Forelimb muscle (tissue), 1 donor: ENCODE measurements around the gene NQO1. TPM values are rescaled to one million over a fixed set of nuclear protein-coding genes. Genes with fewer than 3 reads are reported as not detected.
"Not testable (repeated sequence)": the region's sequence is repeated elsewhere in the genome, so short reads cannot be mapped to it uniquely, and the experiment has no call there.

Experiments
- DNase-seq: peaks from one replicate; pipeline ENCODE4 v3.0.0-alpha.2; 2013; ENCODE audit warnings: low read depth
- polyA plus RNA-seq: library from polyadenylated mRNA; unstranded; fragments of 120-200 nt; gene quantifications from one replicate; pipeline ENCODE4 v1.2.1, GENCODE V29; 2013; ENCODE audit not compliant: insufficient read length

The NQO1 gene
- polyA plus RNA-seq, 1 donor: 12.3 TPM

- DNase-seq: no peak
These were observed 15.9 kb upstream of the NQO1 start for GRCh38 chr16:69741951-69742904.

DNA sequence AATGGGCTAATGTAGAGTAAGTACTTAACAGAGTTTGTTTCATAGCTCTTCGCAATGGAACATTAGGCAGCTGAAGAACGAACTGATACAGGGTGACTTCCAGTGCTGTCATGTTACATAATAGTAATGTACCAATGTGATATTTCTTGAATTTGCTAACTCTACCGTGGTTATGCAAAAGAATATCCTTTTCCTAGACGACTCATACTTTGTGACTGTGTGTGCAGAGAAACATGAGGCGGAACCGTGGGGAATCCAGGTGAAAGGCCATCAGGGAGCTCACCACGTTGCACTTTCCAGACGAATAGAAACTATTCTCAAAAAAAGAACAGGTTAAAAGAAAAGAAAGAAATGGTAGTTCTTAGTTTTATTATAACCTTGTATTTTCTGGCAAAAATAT is 15.2 kb upstream of the NQO1 start:
- DNase-seq: no peak

GRCh38 chr16:69732101-69732500 is 5.7 kb upstream of the NQO1 start:
- DNase-seq: no peak

- DNase-seq: not testable (repeated sequence)
These were observed 4.9 kb upstream of the NQO1 start for GRCh38 chr16:69731280-69731679.

GRCh38 chr16:69729030-69729429 is 2.7 kb upstream of the NQO1 start:
- DNase-seq: not testable (repeated sequence)

DNA sequence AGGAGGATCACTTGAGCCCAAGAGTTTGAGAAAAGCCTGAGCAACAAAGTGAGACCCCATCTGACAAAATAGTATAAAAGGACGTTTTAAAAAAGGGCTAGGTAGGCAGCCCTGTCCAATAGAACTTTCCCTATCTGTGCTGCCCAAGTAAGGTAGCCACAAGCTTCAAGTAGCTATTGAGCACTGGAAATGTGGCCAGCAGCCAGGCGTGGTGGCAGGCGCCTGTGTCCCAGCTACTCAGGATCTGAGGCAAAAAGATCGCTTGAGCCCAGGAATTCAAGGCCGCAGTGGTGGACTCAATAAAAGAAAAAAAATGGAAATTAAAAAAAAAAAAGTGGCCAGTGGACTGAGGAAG is 1.5 kb upstream of the NQO1 start:
- DNase-seq: no peak

DNA sequence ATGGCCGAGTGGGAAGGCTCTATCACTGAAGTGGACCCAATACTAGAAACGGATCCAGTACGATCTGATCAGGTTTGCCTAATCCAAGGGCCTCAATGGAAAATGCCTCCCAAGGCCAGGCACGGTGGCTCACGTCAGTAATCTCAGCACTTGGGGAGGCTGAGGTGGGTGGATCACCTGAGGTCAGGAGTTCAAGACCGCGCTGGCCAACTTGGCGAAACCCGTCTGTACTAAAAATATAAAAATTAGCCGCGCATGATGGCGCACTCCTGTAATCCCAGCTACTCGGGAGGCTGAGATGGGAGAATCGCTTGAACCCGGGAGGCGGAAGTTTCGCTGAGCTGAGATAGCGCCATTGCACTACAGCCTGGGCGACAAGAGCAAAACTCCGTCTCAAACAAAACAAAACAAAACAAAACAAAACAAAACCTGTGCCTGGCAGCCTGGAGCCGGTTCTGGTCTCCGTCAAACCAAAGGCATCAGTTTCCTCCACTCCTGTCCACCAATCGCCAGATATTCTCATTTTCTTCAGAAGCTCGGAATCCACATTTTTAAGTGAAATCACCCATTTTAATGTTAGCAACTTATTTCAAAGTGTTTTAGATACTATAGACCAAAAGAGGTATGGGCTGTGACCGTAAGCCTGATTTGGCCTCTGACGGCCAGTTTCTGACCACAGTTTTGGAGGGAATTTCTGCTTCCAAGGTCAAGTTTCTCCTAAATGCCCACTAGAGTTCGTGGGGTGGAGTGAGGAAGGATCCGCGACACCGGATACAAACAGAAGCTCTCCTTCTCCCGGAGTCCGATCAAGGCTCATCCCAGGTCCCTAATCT is 664 bp downstream of the NQO1 start:
- DNase-seq: no peak

GRCh38 chr16:69724981-69725479 is 1.3 kb downstream of the NQO1 start:
- DNase-seq: no peak

- no peak for DNase-seq
These were observed 1.9 kb downstream of the NQO1 start for GRCh38 chr16:69724414-69724873.

GRCh38 chr16:69721441-69721957 is 4.9 kb downstream of the NQO1 start:
- no peak for DNase-seq

- no peak for DNase-seq
These were observed 5.4 kb downstream of the NQO1 start for GRCh38 chr16:69720822-69721430.

DNA sequence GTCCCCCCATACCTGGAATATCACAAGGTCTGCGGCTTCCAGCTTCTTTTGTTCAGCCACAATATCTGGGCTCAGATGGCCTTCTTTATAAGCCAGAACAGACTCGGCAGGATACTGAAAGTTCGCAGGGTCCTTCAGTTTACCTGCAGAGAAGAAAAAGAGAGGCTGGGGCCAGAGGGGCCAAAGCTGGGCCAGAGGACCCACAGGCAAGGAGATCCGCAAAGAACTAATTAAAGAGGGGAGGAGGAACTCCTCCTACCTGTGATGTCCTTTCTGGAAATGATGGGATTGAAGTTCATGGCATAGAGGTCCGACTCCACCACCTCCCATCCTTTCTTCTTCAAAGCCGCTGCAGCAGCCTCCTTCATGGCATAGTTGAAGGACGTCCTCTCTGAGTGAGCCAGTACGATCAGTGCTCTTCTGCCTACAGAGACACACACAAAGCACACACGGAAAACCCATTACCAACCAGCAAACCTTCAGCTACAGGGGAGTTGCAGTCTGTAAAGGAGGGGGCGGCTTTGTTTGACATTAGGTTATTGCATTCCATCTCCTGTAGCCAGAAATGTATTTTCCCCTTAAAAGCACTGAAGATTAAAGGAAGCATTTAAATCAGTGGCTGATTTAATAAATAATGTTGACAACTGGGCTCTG is 8.1 kb downstream of the NQO1 start:
- no peak for DNase-seq

- no peak for DNase-seq
These were observed 9.3 kb downstream of the NQO1 start for GRCh38 chr16:69717066-69717465.

GRCh38 chr16:69712914-69713581 is 13.3 kb downstream of the NQO1 start:
- DNase-seq: no peak

GRCh38 chr16:69712277-69712676 is 14.1 kb downstream of the NQO1 start:
- DNase-seq: no peak

DNA sequence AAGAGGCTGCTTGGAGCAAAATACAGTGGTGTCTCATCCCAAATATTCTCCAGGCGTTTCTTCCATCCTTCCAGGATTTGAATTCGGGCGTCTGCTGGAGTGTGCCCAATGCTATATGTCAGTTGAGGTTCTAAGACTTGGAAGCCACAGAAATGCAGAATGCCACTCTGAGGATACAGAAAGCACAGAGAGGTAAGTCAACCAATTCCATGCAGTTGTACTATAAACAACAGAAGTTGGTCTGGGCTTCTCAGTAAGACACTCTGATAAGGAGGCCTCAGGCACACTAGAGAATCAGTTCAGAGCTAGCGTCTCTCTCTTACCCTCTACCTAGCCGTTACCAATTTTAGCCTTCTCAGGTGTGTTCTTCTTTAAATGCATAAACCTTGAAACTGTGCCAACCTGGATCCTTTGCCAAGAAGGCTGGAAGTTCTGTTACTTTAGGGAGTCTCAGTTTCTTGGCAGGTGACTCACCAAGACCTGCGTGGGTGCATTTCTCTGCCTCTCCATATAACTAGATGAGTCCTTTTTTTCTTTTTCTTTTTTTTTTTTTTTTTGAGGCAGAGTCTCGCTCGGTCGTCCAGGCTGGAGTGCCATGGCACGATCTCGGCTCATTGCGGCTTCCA is 15.1 kb downstream of the NQO1 start:
- no peak for DNase-seq

DNA sequence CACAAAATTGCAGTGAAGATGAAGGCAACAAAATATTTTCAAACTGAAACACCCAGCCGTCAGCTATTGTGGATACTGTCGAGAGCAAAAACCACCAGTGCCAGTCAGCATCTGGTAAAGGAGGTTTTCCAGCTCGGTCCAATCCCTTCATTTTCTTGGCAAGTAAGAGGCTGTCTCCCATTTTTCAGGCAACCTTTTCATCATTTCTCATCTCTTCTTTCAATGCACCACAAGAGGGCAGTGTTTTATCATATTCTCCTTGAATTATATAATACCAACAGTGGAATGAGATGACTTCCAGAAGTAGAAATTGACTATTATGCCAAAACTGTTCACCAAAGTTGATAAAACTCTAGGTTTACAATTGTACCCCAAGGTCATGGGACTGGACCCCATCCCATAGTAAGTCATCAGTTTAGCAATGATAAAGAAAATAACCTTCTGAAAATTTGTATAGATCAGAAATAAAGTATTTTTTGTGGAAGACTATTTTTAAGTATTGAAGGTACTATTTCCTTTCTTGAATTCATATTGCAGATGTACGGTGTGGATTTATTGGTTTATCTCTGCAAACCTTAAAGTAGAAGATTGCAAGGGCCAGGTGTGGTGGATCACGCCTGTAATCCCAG is 16.8 kb downstream of the NQO1 start:
- peak; percentile 67 for DNase-seq

DNA sequence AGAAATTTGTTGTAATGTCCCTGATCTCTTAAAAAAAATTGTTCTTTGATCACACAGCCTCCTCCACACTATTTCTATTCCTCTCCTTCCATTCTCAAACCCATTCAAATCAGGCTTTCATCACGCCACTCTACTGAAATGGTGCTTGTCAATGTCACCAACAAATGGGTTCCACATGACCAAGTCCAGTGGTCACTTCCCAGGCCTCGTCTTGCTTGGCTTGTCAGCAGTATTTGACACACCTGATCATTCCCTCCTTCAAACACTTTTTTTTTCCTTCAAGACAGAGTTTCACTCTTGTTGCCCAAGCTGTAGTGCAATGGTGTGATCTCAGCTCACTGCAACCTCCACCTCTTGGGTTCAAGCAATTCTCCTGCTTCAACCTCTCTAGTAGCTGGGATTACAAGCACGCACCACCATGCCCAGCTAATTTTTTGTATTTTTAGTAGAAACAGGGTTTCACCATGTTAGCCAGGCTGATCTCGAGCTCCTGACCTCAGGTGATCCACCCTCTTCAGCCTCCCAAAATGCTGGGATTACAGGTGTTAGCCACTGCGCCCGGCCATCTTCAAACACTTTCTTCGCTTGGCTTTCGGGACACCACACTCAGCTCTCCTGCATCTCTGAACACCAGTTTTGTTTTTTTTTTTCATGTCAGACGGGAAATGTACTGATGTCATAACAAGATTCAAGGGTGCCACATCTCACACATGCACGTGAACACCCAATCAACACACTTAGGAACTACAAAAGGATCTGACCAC is 18.3 kb downstream of the NQO1 start:
- no peak for DNase-seq

- DNase-seq: no peak
These were observed 19.4 kb downstream of the NQO1 start for GRCh38 chr16:69706975-69707340.
